GM18507 (cell line): ENCODE results near the gene KCNJ12.

ENCODE experiments used
- DNase-seq: peaks from one replicate; pipeline ENCODE4 v3.0.0; 2011; ENCODE audit warnings: low read depth; ENCODE audit not compliant: insufficient read length; ENCODE audit errors: extremely low spot score
- FAIRE-seq: peaks from 2 replicates; lab custom pipeline; 2011; peaks lifted over from hg19 to GRCh38; lab: Jason Lieb, UNC

The KCNJ12 gene

GRCh38 chr17:21361020-21361809 is 14.9 kb upstream of the KCNJ12 start:
- FAIRE-seq (no peak), DNase-seq (no peak)

GRCh38 chr17:21362331-21362931 is 13.7 kb upstream of the KCNJ12 start:
- FAIRE-seq = no peak

GRCh38 chr17:21363776-21364642 is 12.1 kb upstream of the KCNJ12 start:
- no peak for DNase-seq
- FAIRE-seq = no peak

More at GRCh38 chr17:21362331-21362931, 13.7 kb upstream of the KCNJ12 start:
- DNase-seq = no peak

- no peak for FAIRE-seq
- DNase-seq = no peak
These were observed 11.1 kb upstream of the KCNJ12 start for GRCh38 chr17:21365016-21365415.

- no peak for FAIRE-seq
- DNase-seq = no peak
These were observed 7.5 kb upstream of the KCNJ12 start for GRCh38 chr17:21368545-21369246.

GRCh38 chr17:21369395-21369794 is 6.8 kb upstream of the KCNJ12 start:
- FAIRE-seq = no peak
- DNase-seq = no peak

- no peak for DNase-seq
- no peak for FAIRE-seq
These were observed 5.7 kb upstream of the KCNJ12 start for GRCh38 chr17:21370430-21370829.

- no peak for DNase-seq
- FAIRE-seq = no peak
These were observed 4.6 kb upstream of the KCNJ12 start for GRCh38 chr17:21371511-21372081.

- FAIRE-seq = no peak
- no peak for DNase-seq
These were observed 3.8 kb upstream of the KCNJ12 start for GRCh38 chr17:21372256-21372954.

GRCh38 chr17:21373036-21373435 is 3.1 kb upstream of the KCNJ12 start:
- FAIRE-seq = no peak
- DNase-seq = no peak

GRCh38 chr17:21373696-21374440 is 2.3 kb upstream of the KCNJ12 start:
- FAIRE-seq (no peak), DNase-seq (no peak)

GRCh38 chr17:21374441-21375161 is 1.6 kb upstream of the KCNJ12 start:
- FAIRE-seq (no peak), DNase-seq (no peak)

GRCh38 chr17:21375162-21375560 is 996 bp upstream of the KCNJ12 start:
- FAIRE-seq = no peak

GRCh38 chr17:21375757-21376080 is 438 bp upstream of the KCNJ12 start:
- DNase-seq (no peak), FAIRE-seq (no peak)

More at GRCh38 chr17:21375162-21375560, 996 bp upstream of the KCNJ12 start:
- DNase-seq = no peak

- no peak for FAIRE-seq
- no peak for DNase-seq
These were observed 868 bp downstream of the KCNJ12 start for GRCh38 chr17:21376759-21377690.

- FAIRE-seq (no peak), DNase-seq (no peak)
These were observed 1.7 kb downstream of the KCNJ12 start for GRCh38 chr17:21377705-21378396.
